Upper lobe of left lung (tissue), 4 donors: ENCODE measurements around the gene NET1.

Experiments used
- EP300 ChIP-seq, 4 donors: sonication (generic); formaldehyde crosslinking; IDR thresholded peaks; one replicate each; pipeline ENCODE4 v1.5.1; 2017; ENCODE audit warnings: antibody characterized with exemption in 4 of 4, control low read depth in 2 of 4
- POLR2A ChIP-seq, 4 donors: fragments of 450-650 bp; IDR thresholded peaks; one replicate each; pipeline ENCODE4 v1.5.1; 2016 to 2017; ENCODE audit warnings: antibody characterized with exemption in 4 of 4, mild to moderate bottlenecking in 2 of 4
- TF ChIP-seq, protein P1 (sequence below), 6 experiments: fragments of 450-650 bp in 4 of 6; fragments of 200-600 bp in 2 of 6; sonication (generic) in 2 of 6; IDR thresholded peaks; one replicate each; pipeline ENCODE4 v1.5.1; 2016 to 2019; ENCODE audit warnings: antibody characterized with exemption in 6 of 6

DNA sequence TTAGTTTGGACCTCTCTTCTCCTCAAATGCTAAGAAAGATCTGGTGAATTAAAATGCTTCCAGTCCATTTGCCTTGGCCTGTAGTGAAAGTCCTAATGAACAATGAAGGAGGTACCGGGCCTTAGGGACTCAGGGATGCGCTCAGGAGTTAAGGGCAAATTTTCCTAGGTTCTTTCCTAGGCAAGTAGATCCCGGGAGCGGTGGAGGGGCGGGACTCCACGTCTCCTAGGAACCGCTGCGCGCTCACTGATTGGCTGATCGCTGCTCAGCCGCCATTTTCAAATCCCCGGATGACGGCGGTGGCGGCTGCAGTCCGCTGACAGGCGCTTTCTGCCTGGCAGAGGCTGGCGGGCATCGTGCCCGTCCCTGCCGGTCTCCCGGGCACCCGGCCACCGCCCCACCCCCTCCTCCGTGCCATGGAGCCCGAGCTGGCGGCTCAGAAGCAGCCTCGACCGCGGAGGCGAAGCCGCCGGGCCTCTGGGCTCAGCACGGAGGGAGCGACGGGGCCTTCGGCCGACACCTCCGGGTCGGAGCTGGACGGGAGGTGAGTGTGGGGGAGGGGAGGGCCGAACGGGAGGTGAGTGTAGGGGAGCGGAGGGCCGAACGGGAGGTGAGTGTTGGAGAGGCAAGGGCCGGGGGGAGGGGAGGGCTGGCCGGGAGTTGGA is at the start of gene NET1:
- TF ChIP-seq, protein P1, sequence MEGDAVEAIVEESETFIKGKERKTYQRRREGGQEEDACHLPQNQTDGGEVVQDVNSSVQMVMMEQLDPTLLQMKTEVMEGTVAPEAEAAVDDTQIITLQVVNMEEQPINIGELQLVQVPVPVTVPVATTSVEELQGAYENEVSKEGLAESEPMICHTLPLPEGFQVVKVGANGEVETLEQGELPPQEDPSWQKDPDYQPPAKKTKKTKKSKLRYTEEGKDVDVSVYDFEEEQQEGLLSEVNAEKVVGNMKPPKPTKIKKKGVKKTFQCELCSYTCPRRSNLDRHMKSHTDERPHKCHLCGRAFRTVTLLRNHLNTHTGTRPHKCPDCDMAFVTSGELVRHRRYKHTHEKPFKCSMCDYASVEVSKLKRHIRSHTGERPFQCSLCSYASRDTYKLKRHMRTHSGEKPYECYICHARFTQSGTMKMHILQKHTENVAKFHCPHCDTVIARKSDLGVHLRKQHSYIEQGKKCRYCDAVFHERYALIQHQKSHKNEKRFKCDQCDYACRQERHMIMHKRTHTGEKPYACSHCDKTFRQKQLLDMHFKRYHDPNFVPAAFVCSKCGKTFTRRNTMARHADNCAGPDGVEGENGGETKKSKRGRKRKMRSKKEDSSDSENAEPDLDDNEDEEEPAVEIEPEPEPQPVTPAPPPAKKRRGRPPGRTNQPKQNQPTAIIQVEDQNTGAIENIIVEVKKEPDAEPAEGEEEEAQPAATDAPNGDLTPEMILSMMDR (IDR thresholded peaks at IDR 0.05): no peak
- peak in 2 of 4 donors; percentile 53 to 59 for TF ChIP-seq POLR2A (IDR thresholded peaks at IDR 0.05)
- TF ChIP-seq EP300 (IDR thresholded peaks at IDR 0.05): no peak
